GM12878 (cell line): ENCODE data around the gene MAP1A. TPM values are rescaled to one million over a fixed set of nuclear protein-coding genes. Genes with fewer than 3 reads are reported as not detected.
"Not testable (repeated sequence)": the region's sequence is repeated elsewhere in the genome, so short reads cannot be mapped to it uniquely, and the experiment has no call there.

Experiments used
- ATAC-seq: fragments of 200-7000 bp; cut with Tn5 transposase; 3 replicates; pipeline ENCODE4 v1.9.1; 2020; ENCODE audit warnings: mild to moderate bottlenecking, moderate library complexity
- BruUV-seq: library from RNA; stranded (reverse); fragments of 400-500 nt; replicated peaks from 2 replicates; lab custom pipeline; 2021; lab: Mats Ljungman, UMichigan
- CTCF ChIA-PET: fragments of 300-600 bp; sonication (Branson Sonifier 250); formaldehyde crosslinking; extraction: SDS; loops from one replicate; lab custom pipeline; 2021; ENCODE audit warnings: inconsistent platforms; lab: Yijun Ruan, JAX
- POLR2A ChIA-PET: fragments of 350-600 bp; formaldehyde crosslinking; extraction: SDS; loops from one replicate; lab custom pipeline; 2021; ENCODE audit warnings: inconsistent platforms; lab: Charles Lee
- RAD21 ChIA-PET: fragments of 300-600 bp; sonication (Branson Sonifier 250); formaldehyde crosslinking; loops from one replicate; lab custom pipeline; 2023; ENCODE audit warnings: antibody characterized with exemption; ENCODE audit not compliant: unreplicated experiment; lab: Charles Lee
- SMC1A ChIA-PET: fragments of 300-600 bp; sonication (Branson Sonifier 250); formaldehyde crosslinking; loops from one replicate; lab custom pipeline; 2023; ENCODE audit not compliant: unreplicated experiment, uncharacterized antibody; lab: Charles Lee
- DNase-seq: peaks from one replicate; pipeline ENCODE4 v3.0.0-alpha.2; 2011; ENCODE audit warnings: low read depth, low spot score
- FAIRE-seq: peaks from 3 replicates; lab custom pipeline; 2011; peaks lifted over from hg19 to GRCh38; lab: Jason Lieb, UNC
- H2AFZ ChIP-seq: 2 replicates; pipeline ENCODE4 v1.6.0; 2011; ENCODE audit warnings: low read depth, low read length, control low read depth; ENCODE audit not compliant: control insufficient read depth
- H3K27ac ChIP-seq: 2 replicates; pipeline ENCODE4 v1.5.1; 2011; ENCODE audit warnings: control low read depth; ENCODE audit not compliant: control insufficient read depth, insufficient read depth
- H3K27me3 ChIP-seq, 2 experiments: replicated peaks in 1 of 2; 2 replicates each; pipeline versions ENCODE4 v1.6.0 to v1.6.1; 2011; ENCODE audit warnings: low read length in 1 of 2; ENCODE audit not compliant: control insufficient read depth in 2 of 2, insufficient read depth in 2 of 2
- H3K36me3 ChIP-seq, 2 experiments: 2 replicates each; pipeline ENCODE4 v1.5.1; 2011; ENCODE audit warnings: low read length in 1 of 2; ENCODE audit not compliant: control insufficient read depth in 2 of 2, insufficient read depth in 2 of 2
- H3K4me1 ChIP-seq: 2 replicates; pipeline ENCODE4 v1.6.1; 2011; ENCODE audit warnings: mild to moderate bottlenecking, low read length, moderate library complexity, mixed read lengths; ENCODE audit not compliant: control insufficient read depth, insufficient read depth
- H3K4me2 ChIP-seq: 2 replicates; pipeline ENCODE4 v1.6.0; 2011; ENCODE audit warnings: control low read depth; ENCODE audit not compliant: control insufficient read depth, insufficient read depth
- H3K4me3 ChIP-seq: fragments of 200-600 bp; sonication (generic); 2 replicates; pipeline ENCODE4 v1.5.1; 2016
- H3K79me2 ChIP-seq: 2 replicates; pipeline ENCODE4 v1.6.0; 2011; ENCODE audit warnings: low read length; ENCODE audit not compliant: control insufficient read depth, insufficient read depth
- H3K9ac ChIP-seq: 2 replicates; pipeline ENCODE4 v1.8.0; 2011; ENCODE audit warnings: low read length, control low read depth, mixed read lengths; ENCODE audit not compliant: control insufficient read depth, insufficient read depth
- H3K9me3 ChIP-seq: replicated peaks from 3 replicates; pipeline ENCODE4 v1.5.1; 2011; ENCODE audit warnings: mild to moderate bottlenecking, low read length; ENCODE audit not compliant: control insufficient read depth, insufficient read depth
- H4K20me1 ChIP-seq: 2 replicates; pipeline ENCODE4 v1.6.0; 2011; ENCODE audit not compliant: control insufficient read depth, insufficient read depth
- BACH1 ChIP-seq: fragments of 450-650 bp; IDR thresholded peaks from 2 replicates; pipeline ENCODE4 v1.6.1; 2017; ENCODE audit warnings: mild to moderate bottlenecking, borderline replicate concordance
- BCL11A ChIP-seq: IDR thresholded peaks from 2 replicates; pipeline ENCODE4 v1.6.1; 2011; ENCODE audit warnings: low read depth, low read length
- CBX5 ChIP-seq: sonication (generic); IDR thresholded peaks from 2 replicates; pipeline ENCODE4 v1.6.1; 2016; ENCODE audit warnings: low read depth, moderate library complexity, mild to moderate bottlenecking, inconsistent platforms
- CEBPB ChIP-seq, 2 experiments: fragments of 150-350 bp in 1 of 2; IDR thresholded peaks; 2 replicates each; pipeline ENCODE4 v1.6.1; 2012 to 2014; ENCODE audit warnings: low read depth in 2 of 2, low read length in 2 of 2, borderline replicate concordance in 1 of 2, inconsistent platforms in 1 of 2
- MYC ChIP-seq: IDR thresholded peaks from 2 replicates; pipeline ENCODE4 v1.6.1; 2011; ENCODE audit warnings: mild to moderate bottlenecking, low read length, moderate library complexity, inconsistent platforms; ENCODE audit not compliant: insufficient read depth, insufficient replicate concordance, insufficient read length, severe bottlenecking
- NFIC ChIP-seq: IDR thresholded peaks from 2 replicates; pipeline ENCODE4 v1.6.1; 2012; ENCODE audit warnings: low read depth, mild to moderate bottlenecking, inconsistent platforms, low read length, moderate library complexity
- NFYB ChIP-seq: IDR thresholded peaks from 2 replicates; pipeline ENCODE4 v1.6.1; 2011; ENCODE audit warnings: low read depth, mild to moderate bottlenecking, low read length, improper control_type of control experiment, moderate library complexity; ENCODE audit not compliant: insufficient read depth
- SPI1 ChIP-seq: IDR thresholded peaks from 2 replicates; pipeline ENCODE4 v1.6.1; 2011; ENCODE audit warnings: low read depth, mild to moderate bottlenecking, low read length, moderate library complexity, borderline replicate concordance; ENCODE audit not compliant: insufficient read depth
- SRF ChIP-seq, 2 experiments: IDR thresholded peaks; 2 replicates each; pipeline ENCODE4 v1.6.1; 2011; ENCODE audit warnings: low read depth in 2 of 2, low read length in 2 of 2, mild to moderate bottlenecking in 1 of 2, moderate library complexity in 1 of 2
- STAT3 ChIP-seq: IDR thresholded peaks from 2 replicates; pipeline ENCODE4 v1.6.1; 2011; ENCODE audit warnings: low read depth, low read length, improper control_type of control experiment
- TAF1 ChIP-seq: IDR thresholded peaks from 2 replicates; pipeline ENCODE4 v1.6.1; 2011; ENCODE audit warnings: mild to moderate bottlenecking, low read depth, low read length, borderline replicate concordance
- ZNF207 ChIP-seq: fragments of 450-650 bp; IDR thresholded peaks from 2 replicates; pipeline ENCODE4 v1.6.1; 2014; ENCODE audit warnings: antibody characterized with exemption, mild to moderate bottlenecking, borderline replicate concordance
- ZNF274 ChIP-seq: IDR thresholded peaks from one replicate; pipeline ENCODE4 v1.8.0; 2011; ENCODE audit not compliant: insufficient read length, insufficient read depth
- WGBS: methylation state at CpG from one replicate; pipeline ENCODE4 v1.1.6; 2016; ENCODE audit warnings: low lambda C conversion rate; ENCODE audit not compliant: insufficient replicate concordance, insufficient coverage; ENCODE audit errors: missing lambda C conversion rate; 5-methylcytosine and 5-hydroxymethylcytosine counted together
- in situ Hi-C: fragments of 300-500 bp; cut with MboI; formaldehyde crosslinking; loops from 9 replicates; pipeline ENCODE4 v1.14.3; 2018; ENCODE audit warnings: mixed read lengths
- intact Hi-C: fragments of 100-400 bp; cut with micrococcal nuclease; formaldehyde crosslinking; loops from one replicate; pipeline ENCODE4 v1.14.2; 2022; ENCODE audit not compliant: unreplicated experiment
- polyA plus RNA-seq, 11 experiments: library from polyadenylated mRNA; depleted of rRNA in 4 of 11; unstranded in 6 of 11; stranded (reverse) in 5 of 11; fragments of >200 nt; fragmentation: Nextera tagmentation in 4 of 11; fragmentation: Illumina TruSeq in 1 of 11; extraction: Ambion mirVana in 4 of 11; extraction: Trizol in 1 of 11; gene quantifications; 1 replicate in 1 of 11; 2 replicates in 10 of 11; pipeline versions ENCODE4 v1.2.1 to v1.2.3, GENCODE V29; 2011 to 2016; ENCODE audit warnings: inconsistent platforms in 2 of 11, missing spikeins in 2 of 11, low read depth in 1 of 11
- total RNA-seq, 4 experiments: library from RNA; depleted of rRNA in 3 of 4; stranded (reverse); fragments of >200 nt in 3 of 4; fragmentation: Illumina TruSeq in 1 of 4; extraction: Trizol in 1 of 4; gene quantifications; 2 replicates each; pipeline versions ENCODE4 v1.2.1 to v1.2.3, GENCODE V29; 2013 to 2021

The MAP1A gene
- total and polyA plus RNA-seq, 10 of the 15 experiments (the other 5 are each of a cell fraction or from before 2014, with no cell fraction given): under 0.01 to 0.10 (median 0.05) TPM

GRCh38 chr15:43531018-43531670 is 13.7 kb downstream of the MAP1A start:
- SMC1A ChIA-PET: no interaction called here
- no peaks in the 10 kb centered on the region for H3K4me1 ChIP-seq
- ATAC-seq: no peak
- no peak overlapping the region for H3K4me2 ChIP-seq
- TF ChIP-seq CBX5 (no peak), BACH1 (no peak), TAF1 (no peak), ZNF274 (no peak), SRF (IDR thresholded peaks at IDR 0.05; ENCODE audit: low read depth in 2 of 2, low read length in 2 of 2) (no peak), NFYB (no peak), NFIC (no peak), SPI1 (no peak), STAT3 (no peak), MYC (no peak), BCL11A (no peak), CEBPB (IDR thresholded peaks at IDR 0.05; ENCODE audit: borderline replicate concordance in 1 of 2, low read depth in 2 of 2, low read length in 2 of 2) (no peak), ZNF207 (no peak)
- FAIRE-seq: no peak
- WGBS: 42% methylated on average over 7 of the region's 7 CpGs
- no peaks in the 10 kb centered on the region for H3K79me2 ChIP-seq
- in situ Hi-C loops (loop anchor here (10.0 kb wide), 1 partner anchor 74 kb away; no protein-coding TSS in a partner anchor), intact Hi-C loops (no loop called here)
- H3K27ac ChIP-seq: no peak overlapping the region
- no TSS peak for BruUV-seq
- CTCF ChIA-PET: interaction anchor here (0.9 kb wide), 1 partner anchor 17 kb away, joined by 3 read pairs; no protein-coding TSS in a partner anchor
- H2AFZ ChIP-seq: no peak overlapping the region
- no peaks in the 10 kb centered on the region for H3K9me3 ChIP-seq
- no peak overlapping the region for H3K9ac ChIP-seq
- RAD21 ChIA-PET: interaction anchor here (1.2 kb wide), 1 partner anchor 17 kb away, joined by 4 read pairs; no protein-coding TSS in a partner anchor
- no peak overlapping the region for H3K4me3 ChIP-seq
- no peak for DNase-seq
- H4K20me1 ChIP-seq: no peaks in the 10 kb centered on the region
- H3K36me3 ChIP-seq: peaks cover 0 to 3% of the 10 kb centered on the region in 2 experiments; a peak in 3 of 4 replicates
- POLR2A ChIA-PET: no interaction called here
- no peaks in the 10 kb centered on the region for H3K27me3 ChIP-seq

GRCh38 chr15:43532826-43533225 is 15.4 kb downstream of the MAP1A start:
- H3K9me3 ChIP-seq, RAD21 ChIA-PET, DNase-seq, CTCF ChIA-PET, H4K20me1 ChIP-seq, FAIRE-seq, H3K4me2 ChIP-seq, H3K9ac ChIP-seq, intact Hi-C loops, H2AFZ ChIP-seq, H3K79me2 ChIP-seq, H3K4me1 ChIP-seq, H3K4me3 ChIP-seq, POLR2A ChIA-PET, H3K27me3 ChIP-seq, ATAC-seq, H3K36me3 ChIP-seq, H3K27ac ChIP-seq, BruUV-seq, SMC1A ChIA-PET: not testable (repeated sequence)
- 89% methylated on average over 5 of the region's 5 CpGs for WGBS
- in situ Hi-C loops: loop anchor here (10.0 kb wide), 1 partner anchor 72 kb away; no protein-coding TSS in a partner anchor
